HG02981 (cell line): Measurements from ENCODE around the gene MTARC2.
A peak's percentile ranks its signal among the peaks of the same experiment; 100 is the strongest.

ENCODE experiments used
- ATAC-seq: cut with Tn5 transposase; IDR thresholded peaks from one replicate; pipeline ENCODE4 v1.9.1; 2021; ENCODE audit warnings: mild to moderate bottlenecking, moderate library complexity; ENCODE audit not compliant: unreplicated experiment

Gene MTARC2

DNA sequence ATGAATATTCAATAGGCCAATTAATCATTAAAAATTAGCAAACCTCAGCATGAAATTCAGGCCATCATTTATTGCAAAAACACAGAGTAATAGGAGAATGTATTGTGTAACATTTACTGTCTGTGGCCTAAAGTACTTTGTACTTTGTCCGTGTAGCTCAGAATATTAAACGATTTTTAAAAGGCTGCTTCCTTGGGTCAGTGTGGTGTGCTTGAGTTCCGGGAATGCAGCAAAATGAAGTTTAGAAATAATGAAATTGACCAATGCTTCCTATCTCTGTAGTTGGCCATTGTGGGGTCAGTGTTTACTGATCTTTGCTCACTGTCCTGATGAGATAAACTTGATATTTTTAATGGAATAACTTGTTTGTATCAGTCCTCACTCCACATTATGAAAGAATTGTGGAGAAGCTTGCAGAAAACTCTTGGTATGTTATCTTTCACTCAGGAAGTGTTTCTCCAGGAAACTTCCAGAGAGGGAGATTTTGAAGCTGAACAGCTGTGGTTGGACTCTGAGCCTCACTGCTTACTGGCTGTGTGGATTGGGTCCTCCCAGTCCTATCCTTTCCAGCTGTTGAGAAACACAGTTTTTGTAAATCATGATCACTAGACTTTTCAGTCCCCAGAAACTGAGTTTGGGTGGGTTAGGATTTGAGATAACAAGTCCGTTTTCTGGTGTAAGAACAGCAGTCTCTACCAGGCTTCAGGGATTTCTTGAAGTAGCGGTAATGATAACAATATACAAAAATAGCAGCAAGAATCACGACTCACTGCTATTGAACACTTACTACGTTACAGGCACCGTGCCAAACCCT is 19.4 kb downstream of the MTARC2 start:
- ATAC-seq = no peak

DNA sequence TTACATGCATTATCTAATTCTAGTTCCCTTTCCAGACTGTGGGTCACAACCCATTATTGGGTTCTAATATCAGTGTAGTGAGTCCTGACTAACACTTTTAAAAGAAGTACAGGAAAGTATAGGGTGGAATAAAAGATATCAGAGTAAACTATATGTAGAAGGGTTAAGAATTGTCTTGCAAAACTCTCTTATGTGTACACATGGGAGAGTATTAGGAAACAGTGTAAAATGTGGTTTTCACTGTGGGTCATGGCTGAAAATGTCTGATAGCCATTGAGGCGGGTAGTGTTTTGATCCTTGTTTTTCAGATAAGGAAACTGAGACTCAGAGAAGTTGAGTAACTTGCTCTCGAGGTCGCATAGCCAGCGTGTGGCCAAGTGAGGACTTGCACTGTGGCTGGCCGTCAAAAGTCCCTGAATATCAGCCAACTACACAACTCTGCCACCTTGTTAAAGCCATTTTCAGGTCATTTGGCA is 20.0 kb downstream of the MTARC2 start:
- ATAC-seq = no peak

- no peak for ATAC-seq
These were observed 21.1 kb downstream of the MTARC2 start for GRCh38 chr1:220769205-220769604.

- ATAC-seq = peak; percentile 65
These were observed 22.3 kb downstream of the MTARC2 start for GRCh38 chr1:220770245-220770913.

- ATAC-seq = no peak
These were observed 24.7 kb downstream of the MTARC2 start for GRCh38 chr1:220772846-220773245.

DNA sequence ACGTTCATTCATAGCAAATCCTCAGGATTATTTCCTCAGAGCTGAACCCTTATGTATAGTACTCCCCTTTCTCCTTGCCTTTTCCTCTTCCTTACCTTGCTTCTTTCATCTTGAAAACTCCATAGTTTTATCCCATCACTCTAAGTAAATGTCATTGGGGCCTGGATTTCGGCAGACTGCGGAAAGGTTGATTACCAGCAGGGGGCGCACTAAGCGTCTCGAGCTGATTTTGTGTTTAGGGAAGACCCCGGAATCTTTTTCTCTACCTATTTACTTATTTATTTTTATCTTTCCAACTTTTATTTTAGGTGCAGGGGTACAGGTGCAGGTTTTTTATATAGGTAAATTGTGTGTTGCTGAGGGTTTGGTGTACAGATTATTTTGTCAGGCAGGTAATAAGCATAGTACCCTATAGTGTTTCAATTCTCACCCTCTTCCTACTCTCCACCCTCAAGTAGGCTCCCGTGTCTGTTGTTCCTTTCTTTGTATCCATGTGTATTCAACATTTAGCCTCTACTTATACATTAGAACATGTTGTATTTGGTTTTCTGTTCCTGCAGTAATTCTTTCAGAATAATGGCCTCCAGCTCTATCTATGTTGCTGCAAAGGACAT is 27.2 kb downstream of the MTARC2 start:
- no peak for ATAC-seq

DNA sequence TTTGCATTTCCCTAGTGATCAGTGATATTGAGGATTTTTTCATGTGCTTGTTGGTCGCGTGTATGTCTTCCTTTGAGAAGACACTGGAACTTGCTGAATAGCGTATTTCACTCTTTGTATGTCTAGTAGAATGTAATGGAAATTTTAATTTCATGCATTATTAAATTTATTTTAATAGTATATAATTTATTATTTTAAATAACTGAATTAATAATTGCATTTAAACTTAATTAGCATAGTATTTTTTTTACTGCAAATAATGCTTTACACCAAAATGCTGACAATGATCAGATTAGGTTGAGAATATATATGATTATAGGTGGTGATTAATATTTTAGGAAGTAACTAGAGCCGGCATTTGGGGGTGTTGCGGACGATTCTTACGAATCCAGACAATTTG is 28.1 kb downstream of the MTARC2 start:
- no peak for ATAC-seq

- peak; percentile 78 for ATAC-seq
These were observed 28.7 kb downstream of the MTARC2 start for GRCh38 chr1:220776720-220777326.

GRCh38 chr1:220783453-220783852 is 35.3 kb downstream of the MTARC2 start:
- ATAC-seq = no peak

DNA sequence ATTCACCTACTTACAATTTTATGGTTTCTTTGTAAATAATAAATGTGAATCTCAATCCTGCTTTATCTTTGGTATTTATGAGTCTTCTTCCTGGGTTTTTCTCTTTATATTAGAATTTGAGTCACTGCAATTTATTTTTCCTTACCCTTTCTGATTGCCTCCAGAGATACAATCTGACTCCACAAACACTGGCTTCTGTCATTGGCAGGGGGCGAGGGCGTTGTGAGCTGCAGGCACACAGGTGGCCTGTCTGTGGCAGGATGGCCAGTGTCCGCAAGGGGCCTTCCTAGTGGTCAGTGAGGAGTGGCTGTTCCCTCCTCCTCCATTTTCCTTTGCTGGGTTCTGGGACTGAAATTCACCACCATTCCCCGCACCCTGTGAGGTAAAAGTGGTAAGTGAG is 36.6 kb downstream of the MTARC2 start:
- no peak for ATAC-seq

- ATAC-seq = no peak
These were observed 37.3 kb downstream of the MTARC2 start for GRCh38 chr1:220785166-220786056.

DNA sequence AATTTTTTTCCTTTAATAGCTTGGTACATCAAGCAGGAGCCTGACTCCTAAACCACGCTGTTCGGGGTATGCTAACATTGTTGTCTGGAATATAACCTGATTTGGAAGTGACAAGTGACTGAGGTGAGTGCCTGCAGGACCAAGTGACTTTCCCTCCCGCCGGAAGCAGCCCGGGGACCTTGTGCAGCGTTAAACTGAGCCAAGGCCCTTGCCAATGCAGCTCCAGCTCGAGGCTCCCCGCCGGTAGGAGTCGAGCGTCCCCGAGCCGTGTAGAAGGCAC is 37.9 kb downstream of the MTARC2 start:
- no peak for ATAC-seq

DNA sequence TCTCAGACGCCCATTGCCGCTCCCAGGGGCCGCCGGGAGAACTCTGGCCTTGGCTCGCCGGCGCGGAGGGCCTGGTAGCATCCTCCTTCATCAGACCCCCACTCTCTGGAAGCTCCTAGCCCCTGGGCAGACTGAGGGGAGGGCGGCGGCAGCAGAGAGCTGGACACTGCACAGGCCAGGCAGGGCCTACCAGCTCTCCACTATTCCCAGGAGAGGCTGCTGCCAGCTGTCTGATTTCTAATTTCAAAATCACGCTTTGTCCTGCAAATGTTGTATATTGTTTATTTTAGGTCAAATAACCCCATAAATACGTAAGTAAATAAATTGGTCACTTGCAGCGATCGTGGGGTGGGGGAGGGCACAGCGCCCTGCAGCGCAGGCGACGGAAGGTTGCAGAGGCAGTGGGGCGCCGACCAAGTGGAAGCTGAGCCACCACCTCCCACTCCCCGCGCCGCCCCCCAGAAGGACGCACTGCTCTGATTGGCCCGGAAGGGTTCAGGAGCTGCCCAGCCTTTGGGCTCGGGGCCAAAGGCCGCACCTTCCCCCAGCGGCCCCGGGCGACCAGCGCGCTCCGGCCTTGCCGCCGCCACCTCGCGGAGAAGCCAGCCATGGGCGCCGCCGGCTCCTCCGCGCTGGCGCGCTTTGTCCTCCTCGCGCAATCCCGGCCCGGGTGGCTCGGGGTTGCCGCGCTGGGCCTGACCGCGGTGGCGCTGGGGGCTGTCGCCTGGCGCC is 38.4 kb downstream of the MTARC2 start, which contains the start of gene MTARC1:
TSS of gene MTARC1 (plus strand) at position 577 of the 732 bp plus-strand sequence. CDS start at position 609, 32 bp downstream.
- peak; percentile 57 for ATAC-seq

DNA sequence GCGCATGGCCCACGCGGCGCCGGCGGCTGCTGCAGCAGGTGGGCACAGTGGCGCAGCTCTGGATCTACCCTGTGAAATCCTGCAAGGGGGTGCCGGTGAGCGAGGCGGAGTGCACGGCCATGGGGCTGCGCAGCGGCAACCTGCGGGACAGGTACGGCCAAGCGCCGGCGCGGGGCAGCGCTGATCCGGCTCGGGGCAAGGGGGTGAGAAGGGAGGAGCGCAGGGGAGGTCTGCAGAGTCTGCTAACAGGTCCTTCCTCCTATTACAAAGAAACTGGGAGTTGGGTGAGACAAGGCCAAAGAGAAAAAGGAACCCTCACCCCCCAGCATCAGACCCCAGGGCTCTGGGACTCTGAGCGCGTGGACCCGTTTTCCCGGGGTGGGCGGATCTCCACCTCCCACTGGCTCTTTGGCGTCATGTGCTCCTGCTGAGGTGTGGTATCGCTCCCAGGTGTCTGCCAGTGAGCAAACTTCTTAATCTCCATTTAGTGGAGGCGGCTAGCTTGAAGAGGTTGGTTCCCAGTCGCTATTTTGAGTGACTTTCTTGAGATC is 39.0 kb downstream of the MTARC2 start:
- ATAC-seq = peak; percentile 38

GRCh38 chr1:220788900-220789299 is 40.8 kb downstream of the MTARC2 start:
- ATAC-seq = no peak

GRCh38 chr1:220789532-220790147 is 41.5 kb downstream of the MTARC2 start:
- no peak for ATAC-seq

- no peak for ATAC-seq
These were observed 43.2 kb downstream of the MTARC2 start for GRCh38 chr1:220791285-220791684.

GRCh38 chr1:220791956-220792355 is 43.8 kb downstream of the MTARC2 start:
- no peak for ATAC-seq

GRCh38 chr1:220796530-220796929 is 48.4 kb downstream of the MTARC2 start:
- no peak for ATAC-seq
